GM12878 (cell line): ENCODE results near the gene HMGN1. TPM values are rescaled to one million over a fixed set of nuclear protein-coding genes. Genes with fewer than 3 reads are reported as not detected.

Experiments
- ATAC-seq: fragments of 200-7000 bp; cut with Tn5 transposase; 3 replicates; pipeline ENCODE4 v1.9.1; 2020; ENCODE audit warnings: mild to moderate bottlenecking, moderate library complexity
- BruUV-seq: library from RNA; stranded (reverse); fragments of 400-500 nt; replicated peaks from 2 replicates; lab custom pipeline; 2021; lab: Mats Ljungman, UMichigan
- CTCF ChIA-PET: fragments of 300-600 bp; sonication (Branson Sonifier 250); formaldehyde crosslinking; extraction: SDS; loops from one replicate; lab custom pipeline; 2021; ENCODE audit warnings: inconsistent platforms; lab: Yijun Ruan, JAX
- POLR2A ChIA-PET: fragments of 350-600 bp; formaldehyde crosslinking; extraction: SDS; loops from one replicate; lab custom pipeline; 2021; ENCODE audit warnings: inconsistent platforms; lab: Charles Lee
- RAD21 ChIA-PET: fragments of 300-600 bp; sonication (Branson Sonifier 250); formaldehyde crosslinking; loops from one replicate; lab custom pipeline; 2023; ENCODE audit warnings: antibody characterized with exemption; ENCODE audit not compliant: unreplicated experiment; lab: Charles Lee
- SMC1A ChIA-PET: fragments of 300-600 bp; sonication (Branson Sonifier 250); formaldehyde crosslinking; loops from one replicate; lab custom pipeline; 2023; ENCODE audit not compliant: unreplicated experiment, uncharacterized antibody; lab: Charles Lee
- DNase-seq: peaks from one replicate; pipeline ENCODE4 v3.0.0-alpha.2; 2011; ENCODE audit warnings: low read depth, low spot score
- FAIRE-seq: peaks from 3 replicates; lab custom pipeline; 2011; peaks lifted over from hg19 to GRCh38; lab: Jason Lieb, UNC
- H2AFZ ChIP-seq: 2 replicates; pipeline ENCODE4 v1.6.0; 2011; ENCODE audit warnings: low read depth, low read length, control low read depth; ENCODE audit not compliant: control insufficient read depth
- H3K27ac ChIP-seq: 2 replicates; pipeline ENCODE4 v1.5.1; 2011; ENCODE audit warnings: control low read depth; ENCODE audit not compliant: control insufficient read depth, insufficient read depth
- H3K27me3 ChIP-seq, 2 experiments: replicated peaks in 1 of 2; 2 replicates each; pipeline versions ENCODE4 v1.6.0 to v1.6.1; 2011; ENCODE audit warnings: low read length in 1 of 2; ENCODE audit not compliant: control insufficient read depth in 2 of 2, insufficient read depth in 2 of 2
- H3K36me3 ChIP-seq, 2 experiments: 2 replicates each; pipeline ENCODE4 v1.5.1; 2011; ENCODE audit warnings: low read length in 1 of 2; ENCODE audit not compliant: control insufficient read depth in 2 of 2, insufficient read depth in 2 of 2
- H3K4me1 ChIP-seq: 2 replicates; pipeline ENCODE4 v1.6.1; 2011; ENCODE audit warnings: mild to moderate bottlenecking, low read length, moderate library complexity, mixed read lengths; ENCODE audit not compliant: control insufficient read depth, insufficient read depth
- H3K4me2 ChIP-seq: 2 replicates; pipeline ENCODE4 v1.6.0; 2011; ENCODE audit warnings: control low read depth; ENCODE audit not compliant: control insufficient read depth, insufficient read depth
- H3K4me3 ChIP-seq: fragments of 200-600 bp; sonication (generic); 2 replicates; pipeline ENCODE4 v1.5.1; 2016
- H3K79me2 ChIP-seq: 2 replicates; pipeline ENCODE4 v1.6.0; 2011; ENCODE audit warnings: low read length; ENCODE audit not compliant: control insufficient read depth, insufficient read depth
- H3K9ac ChIP-seq: 2 replicates; pipeline ENCODE4 v1.8.0; 2011; ENCODE audit warnings: low read length, control low read depth, mixed read lengths; ENCODE audit not compliant: control insufficient read depth, insufficient read depth
- H3K9me3 ChIP-seq: replicated peaks from 3 replicates; pipeline ENCODE4 v1.5.1; 2011; ENCODE audit warnings: mild to moderate bottlenecking, low read length; ENCODE audit not compliant: control insufficient read depth, insufficient read depth
- H4K20me1 ChIP-seq: 2 replicates; pipeline ENCODE4 v1.6.0; 2011; ENCODE audit not compliant: control insufficient read depth, insufficient read depth
- BACH1 ChIP-seq: fragments of 450-650 bp; IDR thresholded peaks from 2 replicates; pipeline ENCODE4 v1.6.1; 2017; ENCODE audit warnings: mild to moderate bottlenecking, borderline replicate concordance
- CHD2 ChIP-seq: IDR thresholded peaks from 2 replicates; pipeline ENCODE4 v1.6.1; 2011; ENCODE audit warnings: low read depth, low read length, improper control_type of control experiment, borderline replicate concordance
- ESRRA ChIP-seq: IDR thresholded peaks from 2 replicates; pipeline ENCODE4 v1.6.1; 2012; ENCODE audit warnings: mild to moderate bottlenecking, low read length, improper control_type of control experiment
- EZH2 ChIP-seq: IDR thresholded peaks from 2 replicates; pipeline ENCODE4 v1.6.1; 2012; ENCODE audit warnings: low read depth, mild to moderate bottlenecking, control low read depth, inconsistent platforms, low read length, borderline replicate concordance; ENCODE audit not compliant: control insufficient read depth
- MEF2B ChIP-seq: fragments of 450-650 bp; IDR thresholded peaks from 2 replicates; pipeline ENCODE4 v1.6.1; 2018; ENCODE audit warnings: mild to moderate bottlenecking, moderate library complexity; ENCODE audit not compliant: partially characterized antibody, poor library complexity, severe bottlenecking
- NBN ChIP-seq: fragments of 450-650 bp; IDR thresholded peaks from 2 replicates; pipeline ENCODE4 v1.6.1; 2016
- NRF1 ChIP-seq: conservative IDR thresholded peaks from 2 replicates; pipeline ENCODE4 v1.6.1; 2011; ENCODE audit warnings: mild to moderate bottlenecking, low read depth, low read length, improper control_type of control experiment
- PML ChIP-seq: IDR thresholded peaks from 2 replicates; pipeline ENCODE4 v1.6.1; 2012; ENCODE audit warnings: low read length, inconsistent platforms
- POLR2A ChIP-seq: IDR thresholded peaks from 2 replicates; pipeline ENCODE4 v1.6.1; 2011; ENCODE audit warnings: low read depth, mild to moderate bottlenecking, low read length
- POLR2AphosphoS2 ChIP-seq: IDR thresholded peaks from 2 replicates; pipeline ENCODE4 v1.6.1; 2011; ENCODE audit warnings: low read depth, mild to moderate bottlenecking, low read length, improper control_type of control experiment, moderate library complexity
- POLR2AphosphoS5 ChIP-seq: IDR thresholded peaks from 2 replicates; pipeline ENCODE4 v1.6.1; 2011; ENCODE audit warnings: mild to moderate bottlenecking, low read length, inconsistent platforms
- RBBP5 ChIP-seq: fragments of 200-600 bp; sonication (generic); conservative IDR thresholded peaks from 2 replicates; pipeline ENCODE4 v1.6.1; 2016
- RELA ChIP-seq: fragments of 450-650 bp; IDR thresholded peaks from 2 replicates; pipeline ENCODE4 v1.8.0; 2014; ENCODE audit warnings: borderline replicate concordance; ENCODE audit not compliant: partially characterized antibody
- SIN3A ChIP-seq: IDR thresholded peaks from 2 replicates; pipeline ENCODE4 v1.6.1; 2012; ENCODE audit warnings: low read depth, low read length, improper control_type of control experiment
- ZNF274 ChIP-seq: IDR thresholded peaks from one replicate; pipeline ENCODE4 v1.8.0; 2011; ENCODE audit not compliant: insufficient read length, insufficient read depth
- WGBS: methylation state at CpG from one replicate; pipeline ENCODE4 v1.1.6; 2016; ENCODE audit warnings: low lambda C conversion rate; ENCODE audit not compliant: insufficient replicate concordance, insufficient coverage; ENCODE audit errors: missing lambda C conversion rate; 5-methylcytosine and 5-hydroxymethylcytosine counted together
- in situ Hi-C: fragments of 300-500 bp; cut with MboI; formaldehyde crosslinking; loops from 9 replicates; pipeline ENCODE4 v1.14.3; 2018; ENCODE audit warnings: mixed read lengths
- intact Hi-C: fragments of 100-400 bp; cut with micrococcal nuclease; formaldehyde crosslinking; loops from one replicate; pipeline ENCODE4 v1.14.2; 2022; ENCODE audit not compliant: unreplicated experiment
- polyA plus RNA-seq, 11 experiments: library from polyadenylated mRNA; depleted of rRNA in 4 of 11; unstranded in 6 of 11; stranded (reverse) in 5 of 11; fragments of >200 nt; fragmentation: Nextera tagmentation in 4 of 11; fragmentation: Illumina TruSeq in 1 of 11; extraction: Ambion mirVana in 4 of 11; extraction: Trizol in 1 of 11; gene quantifications; 1 replicate in 1 of 11; 2 replicates in 10 of 11; pipeline versions ENCODE4 v1.2.1 to v1.2.3, GENCODE V29; 2011 to 2016; ENCODE audit warnings: inconsistent platforms in 2 of 11, missing spikeins in 2 of 11, low read depth in 1 of 11
- total RNA-seq, 4 experiments: library from RNA; depleted of rRNA in 3 of 4; stranded (reverse); fragments of >200 nt in 3 of 4; fragmentation: Illumina TruSeq in 1 of 4; extraction: Trizol in 1 of 4; gene quantifications; 2 replicates each; pipeline versions ENCODE4 v1.2.1 to v1.2.3, GENCODE V29; 2013 to 2021
- TF ChIP-seq, protein P1 (sequence below): IDR thresholded peaks from 2 replicates; pipeline ENCODE4 v1.6.1; 2012; ENCODE audit warnings: low read length, inconsistent platforms

HMGN1 gene
- total and polyA plus RNA-seq, 10 of the 15 experiments (the other 5 are each of a cell fraction or from before 2014, with no cell fraction given), result 120 to 798 (median 396) TPM

GRCh38 chr21:39341249-39341923 lies 7.5 kb downstream of the HMGN1 start:
- ChIA-PET CTCF (no interaction called here), RAD21 (no interaction called here), SMC1A (interaction anchor here (0.7 kb wide), 1 partner anchor 46 kb away, joined by 3 read pairs; no protein-coding TSS in a partner anchor), POLR2A (no interaction called here)
- ATAC-seq, result no peak; the same call in 2 of the 3 replicates
- Histone ChIP-seq H3K79me2 (peaks cover 15% of the 10 kb centered on the region), H2AFZ (no peak overlapping the region), H4K20me1 (no peaks in the 10 kb centered on the region), H3K4me3 (no peak overlapping the region), H3K27me3 (no peaks in the 10 kb centered on the region), H3K4me2 (no peak overlapping the region), H3K36me3 (peaks cover 0 to 31% of the 10 kb centered on the region in 2 experiments; a peak in 3 of 4 replicates), H3K4me1 (no peaks in the 10 kb centered on the region), H3K9ac (no peak overlapping the region), H3K27ac (no peak overlapping the region), H3K9me3 (no peaks in the 10 kb centered on the region)
- intact Hi-C loops, result no loop called here
- in situ Hi-C loops, result no loop called here
- TF ChIP-seq BACH1 (0 out of 2 replicates have a peak, but pooled peaks have one; percentile 38), POLR2AphosphoS2 (no peak), RBBP5 (no peak), SIN3A (no peak), ESRRA (no peak), ZNF274 (no peak), NBN (no peak), POLR2A (0 out of 2 replicates have a peak, but pooled peaks have one; percentile 32), PML (no peak), POLR2AphosphoS5 (peak; percentile 68; the same call in 1 of the 2 replicates), EZH2 (no peak), CHD2 (no peak), MEF2B (no peak), RELA (no peak), NRF1 (no peak)
- TF ChIP-seq, protein P1, sequence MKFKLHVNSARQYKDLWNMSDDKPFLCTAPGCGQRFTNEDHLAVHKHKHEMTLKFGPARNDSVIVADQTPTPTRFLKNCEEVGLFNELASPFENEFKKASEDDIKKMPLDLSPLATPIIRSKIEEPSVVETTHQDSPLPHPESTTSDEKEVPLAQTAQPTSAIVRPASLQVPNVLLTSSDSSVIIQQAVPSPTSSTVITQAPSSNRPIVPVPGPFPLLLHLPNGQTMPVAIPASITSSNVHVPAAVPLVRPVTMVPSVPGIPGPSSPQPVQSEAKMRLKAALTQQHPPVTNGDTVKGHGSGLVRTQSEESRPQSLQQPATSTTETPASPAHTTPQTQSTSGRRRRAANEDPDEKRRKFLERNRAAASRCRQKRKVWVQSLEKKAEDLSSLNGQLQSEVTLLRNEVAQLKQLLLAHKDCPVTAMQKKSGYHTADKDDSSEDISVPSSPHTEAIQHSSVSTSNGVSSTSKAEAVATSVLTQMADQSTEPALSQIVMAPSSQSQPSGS, result 0 out of 2 replicates have a peak, but pooled peaks have one; percentile 20
- no peak for FAIRE-seq
- no TSS peak for BruUV-seq
- DNase-seq, result no peak
- 90% methylated on average over 6 of the region's 6 CpGs for WGBS
